Measurements from ENCODE around the gene LAIR2.
A peak's percentile ranks its signal among the peaks of the same experiment; 100 is the strongest.
"Not testable (repeated sequence)": the region's sequence is repeated elsewhere in the genome, so short reads cannot be mapped to it uniquely, and the experiment has no call there.

Gene LAIR2

DNA sequence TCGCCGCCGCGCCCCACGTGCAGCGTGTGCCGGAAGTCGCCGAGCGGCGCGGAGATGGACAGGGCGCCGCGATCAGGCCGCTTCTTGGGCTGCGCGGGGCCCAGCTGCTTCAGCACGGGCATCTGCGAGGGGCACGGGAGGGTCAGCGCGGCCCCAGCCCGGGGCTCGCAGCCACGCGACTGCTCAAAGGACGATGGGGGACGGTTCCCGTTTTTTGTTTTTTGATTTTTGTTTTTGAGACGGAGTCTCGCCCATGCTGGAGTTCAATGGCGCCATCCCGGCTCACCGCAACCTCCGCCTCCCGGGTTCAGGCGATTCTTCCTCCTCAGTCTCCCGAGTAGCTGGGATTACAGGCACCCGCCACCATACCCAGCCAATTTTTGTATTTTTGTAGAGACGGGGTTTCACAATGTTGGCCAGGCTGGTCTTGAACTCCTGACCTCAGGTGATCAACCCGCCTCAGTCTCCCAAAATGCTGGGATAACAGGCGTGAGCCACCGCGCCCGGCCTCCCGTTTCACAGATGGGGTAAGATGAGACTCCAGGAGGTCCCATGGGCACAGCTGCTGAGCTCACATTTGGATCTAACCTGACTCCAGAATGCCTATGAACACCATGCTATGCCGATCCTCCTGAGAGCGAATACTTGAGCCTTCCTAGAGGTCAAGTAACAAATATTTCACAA, 37.1 kb upstream of the LAIR2 start:
- no peaks in the 10 kb centered on the region for H3K27me3 ChIP-seq (ENCODE audit: control insufficient read depth, insufficient read depth, low read length)
- no peaks in the 10 kb centered on the region for H3K9me3 ChIP-seq (ENCODE audit: control insufficient read depth, low read length)
- H3K27ac ChIP-seq: no peak overlapping the region
- H3K79me2 ChIP-seq: no peaks in the 10 kb centered on the region
- no peak overlapping the region for H3K4me2 ChIP-seq (ENCODE audit: low read length)
- H3K4me1 ChIP-seq: peaks cover 4% of the 10 kb centered on the region
- H3K4me3 ChIP-seq (ENCODE audit: low read depth, low read length): no peak overlapping the region
- H3K9ac ChIP-seq: no peak overlapping the region
- H3K36me3 ChIP-seq (ENCODE audit: control insufficient read depth, insufficient read depth, low read length): no peaks in the 10 kb centered on the region
- no peak overlapping the region for H2AFZ ChIP-seq
- TF ChIP-seq CTCF (IDR thresholded peaks at IDR 0.05): no peak

DNA sequence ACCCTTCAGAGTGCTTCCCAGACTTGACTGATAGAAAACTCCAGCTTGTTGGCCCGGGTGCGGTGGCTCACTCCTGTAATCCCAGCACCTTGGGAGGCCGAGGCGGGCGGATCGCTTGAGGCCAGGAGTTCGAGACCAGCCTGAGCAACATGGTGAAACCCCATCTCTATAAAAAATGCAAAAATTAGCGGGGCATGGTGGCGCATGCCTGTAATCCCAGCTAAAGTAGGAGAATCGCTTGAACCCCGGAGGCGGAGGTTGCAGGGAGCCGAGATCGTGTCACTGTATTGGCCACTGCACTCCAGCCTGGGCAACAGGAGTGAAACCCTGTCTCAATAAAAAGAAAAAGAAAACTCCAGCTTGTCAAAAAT, 36.5 kb upstream of the LAIR2 start:
- not testable (repeated sequence) for H3K79me2 ChIP-seq; H3K9me3 ChIP-seq (ENCODE audit: control insufficient read depth, low read length); H3K4me3 ChIP-seq (ENCODE audit: low read depth, low read length); H3K27me3 ChIP-seq (ENCODE audit: control insufficient read depth, insufficient read depth, low read length); H3K27ac ChIP-seq; H3K36me3 ChIP-seq (ENCODE audit: control insufficient read depth, insufficient read depth, low read length); H3K4me2 ChIP-seq (ENCODE audit: low read length); H2AFZ ChIP-seq; H3K9ac ChIP-seq; H3K4me1 ChIP-seq

GRCh38 chr19:54469496-54469934, 33.1 kb upstream of the LAIR2 start:
- no peak overlapping the region for H2AFZ ChIP-seq
- H3K79me2 ChIP-seq: no peaks in the 10 kb centered on the region
- no peak overlapping the region for H3K27ac ChIP-seq
- H3K36me3 ChIP-seq (ENCODE audit: control insufficient read depth, insufficient read depth, low read length): no peaks in the 10 kb centered on the region
- TF ChIP-seq CTCF (IDR thresholded peaks at IDR 0.05): no peak
- no peak overlapping the region for H3K4me3 ChIP-seq (ENCODE audit: low read depth, low read length)
- H3K4me2 ChIP-seq (ENCODE audit: low read length): no peak overlapping the region
- H3K9me3 ChIP-seq (ENCODE audit: control insufficient read depth, low read length): no peaks in the 10 kb centered on the region
- H3K4me1 ChIP-seq: peaks cover 5% of the 10 kb centered on the region
- no peaks in the 10 kb centered on the region for H3K27me3 ChIP-seq (ENCODE audit: control insufficient read depth, insufficient read depth, low read length)
- no peak overlapping the region for H3K9ac ChIP-seq

DNA sequence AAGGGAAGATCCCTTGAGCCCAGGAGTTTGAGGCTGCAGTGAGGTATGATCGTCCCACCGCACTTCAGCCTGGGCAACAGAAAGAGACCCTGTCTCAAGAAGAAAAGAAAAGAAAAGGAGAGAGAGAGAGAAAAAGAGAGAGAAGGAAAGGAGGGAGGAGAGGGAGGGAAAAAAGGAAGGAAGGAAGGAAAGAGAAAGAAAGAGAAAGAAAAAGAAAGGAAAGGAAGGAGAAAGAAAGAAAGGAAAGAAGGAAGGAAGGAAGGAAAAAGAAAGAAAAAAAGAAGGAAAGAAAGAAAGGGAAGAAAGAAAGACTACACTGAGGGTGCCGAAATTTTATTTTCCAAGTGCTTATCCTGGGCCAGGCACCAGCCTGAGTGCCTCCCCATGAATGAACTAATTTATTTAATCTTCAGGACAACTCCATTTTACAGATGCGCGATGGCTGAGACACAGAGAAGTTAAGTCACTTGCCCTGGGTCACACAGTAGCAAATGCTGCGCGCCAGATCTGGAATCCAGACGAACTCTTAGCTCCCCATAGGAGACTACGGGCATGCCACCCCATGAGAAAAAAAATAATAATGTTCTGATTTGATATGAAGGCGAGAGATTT, 32.2 kb upstream of the LAIR2 start:
- Histone ChIP-seq H3K9ac (no peak overlapping the region), H3K9me3 (ENCODE audit: control insufficient read depth, low read length) (no peaks in the 10 kb centered on the region), H3K79me2 (no peaks in the 10 kb centered on the region), H3K27ac (no peak overlapping the region), H2AFZ (no peak overlapping the region), H3K4me1 (peaks cover 5% of the 10 kb centered on the region), H3K27me3 (ENCODE audit: control insufficient read depth, insufficient read depth, low read length) (no peaks in the 10 kb centered on the region), H3K4me2 (ENCODE audit: low read length) (peak overlapping the region; percentile 76), H3K4me3 (ENCODE audit: low read depth, low read length) (no peak overlapping the region), H3K36me3 (ENCODE audit: control insufficient read depth, insufficient read depth, low read length) (no peaks in the 10 kb centered on the region)
- no peak for TF ChIP-seq CTCF (IDR thresholded peaks at IDR 0.05)

DNA sequence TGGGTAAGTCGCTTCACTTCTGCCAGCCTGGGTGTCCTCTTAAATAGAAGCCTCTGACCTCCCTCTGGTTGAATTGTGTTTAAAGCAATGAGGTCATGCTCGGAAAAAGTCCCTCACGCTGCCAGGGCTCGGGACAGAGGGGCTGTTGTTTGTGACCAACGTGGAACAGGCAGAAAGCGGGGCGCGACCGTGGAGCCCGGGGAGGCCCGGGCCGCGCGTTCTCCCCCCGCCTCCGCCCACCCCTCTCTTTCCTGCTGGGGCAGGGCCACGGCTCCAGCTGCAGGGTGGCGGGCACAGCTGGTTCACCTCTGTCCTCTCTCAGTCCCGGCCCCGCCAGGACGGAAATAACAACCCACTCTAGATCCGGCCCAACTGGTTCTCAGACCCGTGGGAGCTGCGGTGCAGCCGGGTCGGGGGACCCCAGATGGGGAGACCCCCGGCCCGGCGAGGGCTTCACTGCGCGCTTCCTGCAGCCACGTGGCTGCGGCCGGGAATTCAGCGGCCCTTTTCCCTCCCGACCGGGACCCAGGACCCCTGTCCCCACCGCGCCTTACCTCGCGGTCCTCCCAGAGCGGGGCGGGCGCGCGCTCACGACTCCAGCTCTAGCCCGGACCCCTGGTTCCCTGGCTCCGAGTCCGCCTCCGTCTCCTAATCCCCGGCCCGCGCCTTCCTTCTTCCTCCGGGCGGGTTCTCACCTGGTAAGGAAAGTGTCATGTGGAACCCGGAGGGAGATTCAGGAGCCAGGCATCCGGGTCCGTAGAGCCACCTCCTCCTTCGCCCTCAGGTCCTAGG, 31.4 kb upstream of the LAIR2 start:
- H3K4me1 ChIP-seq: peaks cover 5% of the 10 kb centered on the region
- no peak overlapping the region for H3K27ac ChIP-seq
- H3K9me3 ChIP-seq (ENCODE audit: control insufficient read depth, low read length): no peaks in the 10 kb centered on the region
- no peaks in the 10 kb centered on the region for H3K27me3 ChIP-seq (ENCODE audit: control insufficient read depth, insufficient read depth, low read length)
- peak overlapping the region; percentile 53 for H3K4me3 ChIP-seq (ENCODE audit: low read depth, low read length)
- no peak overlapping the region for H3K9ac ChIP-seq
- peak overlapping the region; percentile 66 for H2AFZ ChIP-seq
- no peak for TF ChIP-seq CTCF (IDR thresholded peaks at IDR 0.05)
- H3K79me2 ChIP-seq: no peaks in the 10 kb centered on the region
- H3K36me3 ChIP-seq (ENCODE audit: control insufficient read depth, insufficient read depth, low read length): no peaks in the 10 kb centered on the region
- peak overlapping the region; percentile 76 for H3K4me2 ChIP-seq (ENCODE audit: low read length)

Data from parathyroid adenoma (tissue), 2 donors.